ENCODE results near the gene HTRA3. TPM values are rescaled to one million over a fixed set of nuclear protein-coding genes. Genes with fewer than 3 reads are reported as not detected.

Gene HTRA3
- total and polyA plus RNA-seq, 2 of the 8 experiments (the other 6 are each of a cell fraction or from before 2014, with no cell fraction given), result 3.2 to 5.8 TPM

DNA sequence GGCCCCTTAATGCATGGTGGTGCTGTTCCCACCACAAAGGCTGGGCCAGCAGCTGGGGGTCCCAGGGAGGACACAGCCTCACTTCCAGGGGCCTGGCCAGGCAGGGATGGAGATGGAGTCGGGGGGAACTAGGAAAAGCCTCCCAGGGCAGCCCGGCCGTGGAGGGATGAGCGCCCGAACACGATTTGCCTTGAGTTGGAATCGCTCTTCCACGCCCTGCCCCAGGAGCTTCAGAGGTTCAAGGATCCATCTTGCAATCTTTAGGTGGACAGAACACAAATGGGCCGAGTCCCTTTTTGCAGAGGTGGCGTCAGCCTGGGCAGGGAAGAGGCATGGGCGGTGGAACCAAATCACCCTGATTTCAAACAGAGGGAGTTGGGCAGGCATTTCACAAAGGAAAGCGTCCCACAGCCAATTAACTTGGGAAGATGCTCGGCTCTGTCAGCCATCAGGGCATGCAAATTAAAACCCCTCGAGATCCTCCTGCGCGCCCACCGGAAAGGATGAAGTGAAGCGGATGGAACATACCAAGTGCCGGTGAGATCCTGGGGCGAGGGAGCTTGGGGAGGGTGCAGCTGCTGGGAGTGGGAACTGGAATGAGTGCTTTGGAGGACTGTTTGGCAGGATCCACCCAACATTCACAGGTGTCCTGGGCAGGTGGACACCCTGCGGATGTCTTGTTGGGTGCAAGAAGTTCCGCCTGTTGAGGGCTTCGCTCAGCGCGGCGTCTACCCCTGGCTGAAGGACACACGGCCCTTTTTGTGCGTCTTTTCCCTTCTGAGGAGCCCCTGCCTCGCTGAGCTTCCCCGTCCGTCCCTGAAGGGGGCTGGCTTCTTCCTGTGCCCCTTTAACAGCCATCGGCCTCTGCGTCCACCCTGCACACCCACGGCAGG lies 75.7 kb downstream of the HTRA3 start:
- Histone ChIP-seq H4K5ac (ENCODE audit: insufficient read length, low read depth, low read length) (no peak overlapping the region), H2BK12ac (ENCODE audit: low read depth, low read length) (no peak overlapping the region), H3K23me2 (ENCODE audit: low read depth, low read length) (peaks cover 1% of the 10 kb centered on the region; the same call in 1 of the 2 replicates), H2BK5ac (ENCODE audit: low read depth, low read length) (no peak overlapping the region), H2BK15ac (ENCODE audit: low read length) (no peak overlapping the region), H2BK20ac (ENCODE audit: low read length) (no peak overlapping the region), H2AK5ac (ENCODE audit: low read depth, low read length) (no peak overlapping the region), H3K4me1 (replicated peaks in 1 of 4; ENCODE audit: control insufficient read depth in 3 of 4, insufficient read depth in 4 of 4, low read length in 3 of 4) (peaks cover 0 to 4% (median 3%) of the 10 kb centered on the region in 4 experiments; a peak in 3 of 7 replicates), H2BK120ac (replicated peaks; ENCODE audit: low read depth, low read length) (no peak overlapping the region), H3K23ac (ENCODE audit: insufficient read length) (no peak overlapping the region), H3K4ac (replicated peaks; ENCODE audit: insufficient read length, low read depth, low read length) (no peak overlapping the region), H3K18ac (ENCODE audit: extremely low read depth, low read length) (no peak overlapping the region), H4K8ac (ENCODE audit: extremely low read depth, insufficient read depth, low read length) (peak overlapping the region; percentile 71; the same call in 1 of the 2 replicates), H2AFZ (ENCODE audit: low read length) (no peak overlapping the region), H4K20me1 (replicated peaks in 1 of 2; ENCODE audit: control insufficient read depth in 1 of 2, insufficient read depth in 2 of 2, low read length in 2 of 2) (no peaks in the 10 kb centered on the region), H3K9me3 (ENCODE audit: insufficient read depth in 2 of 2, low read depth in 1 of 2, low read length in 1 of 2) (no peaks in the 10 kb centered on the region), H3K79me1 (ENCODE audit: low read depth, low read length) (no peaks in the 10 kb centered on the region), H3K4me2 (ENCODE audit: insufficient read depth in 1 of 2, low read depth in 2 of 2, low read length in 2 of 2) (no peak overlapping the region), H3K56ac (replicated peaks; ENCODE audit: insufficient read length, low read depth, low read length) (no peak overlapping the region), H4K91ac (replicated peaks; ENCODE audit: insufficient read length, low read length) (no peak overlapping the region), H3K4me3 (ENCODE audit: extremely low read depth in 1 of 4, insufficient read depth in 2 of 4, low read depth in 3 of 4, low read length in 4 of 4) (no peak overlapping the region), H3K79me2 (ENCODE audit: control insufficient read depth in 1 of 2, insufficient read depth in 2 of 2, low read length in 2 of 2) (no peaks in the 10 kb centered on the region), H3K27ac (ENCODE audit: low read depth, low read length) (no peak overlapping the region), H3K27me3 (replicated peaks in 1 of 4; ENCODE audit: control insufficient read depth in 3 of 4, extremely low read depth in 1 of 4, insufficient read depth in 3 of 4, low read length in 3 of 4) (no peaks in the 10 kb centered on the region), H3K36me3 (ENCODE audit: control insufficient read depth in 2 of 4, insufficient read depth in 4 of 4, low read length in 3 of 4) (no peaks in the 10 kb centered on the region), H3K14ac (ENCODE audit: insufficient read length) (no peak overlapping the region), H3K9ac (replicated peaks in 1 of 4; ENCODE audit: extremely low read depth in 1 of 4, low read depth in 3 of 4, low read length in 3 of 4) (no peak overlapping the region)
- 88% methylated on average over 34 of the region's 34 CpGs; no CpG with 5 or more reads in 1 of the 2 experiments for WGBS, 2 experiments (ENCODE audit: extremely low coverage in 1 of 2, insufficient coverage in 1 of 2, insufficient read length in 1 of 2, insufficient replicate concordance in 2 of 2, low coverage in 1 of 2, low lambda C conversion rate in 2 of 2, missing lambda C conversion rate in 1 of 2)
- ChIA-PET CTCF (ENCODE audit: partially characterized antibody) (interaction anchor here (0.8 to 5.7 kb wide), 8 partner anchors 10 to 90 kb away, joined by 3 to 27 read pairs (median 4); no protein-coding TSS in a partner anchor), POLR2A (ENCODE audit: partially characterized antibody) (no interaction called here)
- DNase-seq (ENCODE audit: low read depth in 1 of 2, low spot score in 2 of 2), result no peak
- no peak for FAIRE-seq
- TF ChIP-seq, protein P1, sequence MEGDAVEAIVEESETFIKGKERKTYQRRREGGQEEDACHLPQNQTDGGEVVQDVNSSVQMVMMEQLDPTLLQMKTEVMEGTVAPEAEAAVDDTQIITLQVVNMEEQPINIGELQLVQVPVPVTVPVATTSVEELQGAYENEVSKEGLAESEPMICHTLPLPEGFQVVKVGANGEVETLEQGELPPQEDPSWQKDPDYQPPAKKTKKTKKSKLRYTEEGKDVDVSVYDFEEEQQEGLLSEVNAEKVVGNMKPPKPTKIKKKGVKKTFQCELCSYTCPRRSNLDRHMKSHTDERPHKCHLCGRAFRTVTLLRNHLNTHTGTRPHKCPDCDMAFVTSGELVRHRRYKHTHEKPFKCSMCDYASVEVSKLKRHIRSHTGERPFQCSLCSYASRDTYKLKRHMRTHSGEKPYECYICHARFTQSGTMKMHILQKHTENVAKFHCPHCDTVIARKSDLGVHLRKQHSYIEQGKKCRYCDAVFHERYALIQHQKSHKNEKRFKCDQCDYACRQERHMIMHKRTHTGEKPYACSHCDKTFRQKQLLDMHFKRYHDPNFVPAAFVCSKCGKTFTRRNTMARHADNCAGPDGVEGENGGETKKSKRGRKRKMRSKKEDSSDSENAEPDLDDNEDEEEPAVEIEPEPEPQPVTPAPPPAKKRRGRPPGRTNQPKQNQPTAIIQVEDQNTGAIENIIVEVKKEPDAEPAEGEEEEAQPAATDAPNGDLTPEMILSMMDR (IDR thresholded peaks at IDR 0.05; ENCODE audit: control extremely low read depth in 1 of 3, insufficient read depth in 1 of 3, low read depth in 1 of 3, low read length in 3 of 3), result no peak
- TF ChIP-seq JUN (IDR thresholded peaks at IDR 0.05; ENCODE audit: low read depth, low read length) (no peak), TEAD4 (IDR thresholded peaks at IDR 0.05; ENCODE audit: low read depth, low read length) (no peak), CTBP2 (IDR thresholded peaks at IDR 0.05; ENCODE audit: borderline replicate concordance, insufficient read depth, insufficient read length, low read length) (no peak), ASH2L (IDR thresholded peaks at IDR 0.05; ENCODE audit: low read length) (no peak), CEBPB (IDR thresholded peaks at IDR 0.05; ENCODE audit: low read depth, low read length) (no peak), SUZ12 (IDR thresholded peaks at IDR 0.05; ENCODE audit: low read length) (no peak), SIX5 (IDR thresholded peaks at IDR 0.05; ENCODE audit: low read depth, low read length) (no peak), SAP30 (IDR thresholded peaks at IDR 0.05; ENCODE audit: insufficient read depth, insufficient replicate concordance, low read length) (no peak), BRCA1 (IDR thresholded peaks at IDR 0.05; ENCODE audit: low read depth, low read length) (no peak)

Data from H1 (cell line).